ENCODE data around the gene WNT11. TPM values are rescaled to one million over a fixed set of nuclear protein-coding genes. Genes with fewer than 3 reads are reported as not detected.

The WNT11 gene
- total RNA-seq, 1 experiment from 2014 or later: 0.30 TPM

- Histone ChIP-seq H3K36me3 (ENCODE audit: insufficient read depth, low read length) (no peaks in the 10 kb centered on the region), H3K79me2 (ENCODE audit: low read length) (no peaks in the 10 kb centered on the region), H3K9ac (ENCODE audit: low read length) (no peak overlapping the region), H3K27ac (ENCODE audit: low read length) (no peak overlapping the region), H3K9me3 (ENCODE audit: low read length) (no peaks in the 10 kb centered on the region), H3K27me3 (ENCODE audit: low read length) (no peaks in the 10 kb centered on the region), H4K20me1 (ENCODE audit: insufficient read depth, low read depth, low read length) (no peaks in the 10 kb centered on the region), H3K4me3 (ENCODE audit: low read length) (no peak overlapping the region), H3K9me2 (replicated peaks; ENCODE audit: insufficient read depth, low read length) (no peaks in the 10 kb centered on the region), H2AFZ (ENCODE audit: low read length) (no peak overlapping the region), H3K4me2 (ENCODE audit: low read depth, low read length, poor library complexity, severe bottlenecking) (no peak overlapping the region), H3K4me1 (ENCODE audit: low read length) (peaks cover 5% of the 10 kb centered on the region)
- no peak for DNase-seq
Observed at GRCh38 chr11:76159303-76159937, 46.9 kb downstream of the WNT11 start.

DNA sequence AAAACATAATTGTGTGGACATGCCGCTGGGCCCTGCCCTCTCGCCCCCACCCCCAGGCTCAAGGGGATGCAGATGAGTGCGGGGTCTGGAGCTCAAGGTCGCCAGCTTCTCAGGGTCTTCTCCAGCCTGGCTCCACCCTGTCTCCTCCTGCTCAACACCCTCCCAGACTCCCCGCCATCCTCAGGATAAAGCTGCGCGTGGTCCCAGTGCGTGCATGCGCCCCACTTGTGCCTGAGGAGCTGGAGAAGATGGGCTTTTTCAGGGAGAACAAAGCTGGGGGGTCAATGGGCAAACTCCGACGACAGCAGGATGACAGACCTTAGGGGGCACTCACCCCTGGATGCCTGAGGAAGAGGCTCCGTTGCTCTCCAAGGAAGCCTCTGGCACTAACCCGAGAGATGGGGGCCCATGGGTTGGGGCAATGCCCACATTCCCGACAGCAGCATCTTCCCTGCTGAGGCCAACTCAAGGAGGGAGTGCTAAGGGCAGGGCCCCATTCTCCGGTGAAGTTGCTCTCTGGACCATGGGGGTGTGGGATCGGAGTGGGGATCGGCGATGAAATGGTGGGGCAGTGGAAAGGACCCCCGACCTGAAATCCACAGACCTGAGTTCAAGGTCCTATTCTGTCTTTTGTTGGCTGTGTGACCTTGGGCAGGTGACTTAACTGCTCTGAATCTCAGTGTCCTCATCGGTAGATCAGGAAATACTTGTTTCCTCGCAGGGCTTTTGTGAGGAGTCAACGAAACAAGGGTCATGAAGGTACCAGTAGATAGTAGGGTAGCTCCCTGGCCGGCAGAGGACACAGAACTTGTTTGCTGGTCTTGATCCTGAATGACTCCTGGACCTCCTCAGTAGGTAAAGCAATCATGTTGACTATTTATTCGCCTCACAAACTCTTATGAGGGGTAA is 47.7 kb downstream of the WNT11 start:
- H3K4me1 ChIP-seq (ENCODE audit: low read length): peaks cover 7% of the 10 kb centered on the region
- no peak overlapping the region for H2AFZ ChIP-seq (ENCODE audit: low read length)
- no peaks in the 10 kb centered on the region for H3K9me3 ChIP-seq (ENCODE audit: low read length)
- no peaks in the 10 kb centered on the region for H4K20me1 ChIP-seq (ENCODE audit: insufficient read depth, low read depth, low read length)
- no peaks in the 10 kb centered on the region for H3K27me3 ChIP-seq (ENCODE audit: low read length)
- H3K36me3 ChIP-seq (ENCODE audit: insufficient read depth, low read length): no peaks in the 10 kb centered on the region
- H3K27ac ChIP-seq (ENCODE audit: low read length): no peak overlapping the region
- no peaks in the 10 kb centered on the region for H3K79me2 ChIP-seq (ENCODE audit: low read length)
- H3K4me2 ChIP-seq (ENCODE audit: low read depth, low read length, poor library complexity, severe bottlenecking): no peak overlapping the region
- H3K4me3 ChIP-seq (ENCODE audit: low read length): no peak overlapping the region
- H3K9me2 ChIP-seq (replicated peaks; ENCODE audit: insufficient read depth, low read length): no peaks in the 10 kb centered on the region
- no peak for DNase-seq
- no peak overlapping the region for H3K9ac ChIP-seq (ENCODE audit: low read length)

DNA sequence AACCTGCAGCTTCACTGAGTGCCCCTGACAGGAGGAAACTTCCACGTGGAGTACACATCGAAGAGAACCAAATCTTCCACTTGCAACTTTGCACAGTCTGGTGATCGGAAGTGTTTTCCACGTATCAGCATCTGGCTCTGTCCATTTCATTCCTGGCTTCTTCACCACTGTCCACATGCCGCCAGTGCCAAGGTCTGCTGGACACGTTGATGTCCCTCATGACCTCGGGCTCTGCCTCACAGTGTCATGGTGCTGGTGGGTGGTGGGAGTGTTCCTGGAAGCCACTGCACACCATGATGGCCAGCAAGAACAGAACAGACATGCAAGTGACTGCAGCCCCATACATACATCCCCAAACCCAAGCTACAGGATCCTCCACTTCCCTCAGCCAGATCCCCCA is 48.4 kb downstream of the WNT11 start:
- no peak for DNase-seq
- Histone ChIP-seq H4K20me1 (ENCODE audit: insufficient read depth, low read depth, low read length) (no peaks in the 10 kb centered on the region), H3K4me2 (ENCODE audit: low read depth, low read length, poor library complexity, severe bottlenecking) (no peak overlapping the region), H3K9me2 (replicated peaks; ENCODE audit: insufficient read depth, low read length) (no peaks in the 10 kb centered on the region), H3K36me3 (ENCODE audit: insufficient read depth, low read length) (no peaks in the 10 kb centered on the region), H3K4me1 (ENCODE audit: low read length) (peaks cover 14% of the 10 kb centered on the region), H3K9ac (ENCODE audit: low read length) (no peak overlapping the region), H3K4me3 (ENCODE audit: low read length) (no peak overlapping the region), H3K27ac (ENCODE audit: low read length) (no peak overlapping the region), H2AFZ (ENCODE audit: low read length) (no peak overlapping the region), H3K79me2 (ENCODE audit: low read length) (no peaks in the 10 kb centered on the region), H3K27me3 (ENCODE audit: low read length) (no peaks in the 10 kb centered on the region), H3K9me3 (ENCODE audit: low read length) (no peaks in the 10 kb centered on the region)

DNA sequence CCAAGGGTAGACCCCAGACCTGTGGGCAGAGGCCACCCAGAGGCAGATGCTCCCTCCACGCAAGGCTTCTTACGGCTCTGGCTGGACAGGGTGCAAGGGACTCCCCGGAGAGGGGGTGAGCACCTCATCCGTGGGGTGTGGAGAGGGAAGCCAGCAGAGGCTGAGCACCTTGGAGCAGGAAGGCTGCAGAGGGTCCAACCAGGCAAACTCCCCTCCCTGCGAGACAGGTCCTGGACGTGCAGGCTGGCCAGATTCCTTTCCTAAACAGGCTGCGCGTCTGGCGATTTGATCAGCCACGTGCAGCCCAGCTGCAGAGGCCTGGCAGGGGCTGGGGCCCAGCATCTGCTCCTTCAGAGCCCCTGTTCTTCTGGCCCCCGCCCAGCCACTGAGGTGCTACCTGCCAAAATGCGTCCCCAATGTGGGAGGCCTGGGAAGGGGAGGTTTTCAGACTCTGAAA is 49.3 kb downstream of the WNT11 start:
- Histone ChIP-seq H3K27me3 (ENCODE audit: low read length) (no peaks in the 10 kb centered on the region), H3K4me2 (ENCODE audit: low read depth, low read length, poor library complexity, severe bottlenecking) (no peak overlapping the region), H3K9ac (ENCODE audit: low read length) (no peak overlapping the region), H3K36me3 (ENCODE audit: insufficient read depth, low read length) (no peaks in the 10 kb centered on the region), H3K9me2 (replicated peaks; ENCODE audit: insufficient read depth, low read length) (no peaks in the 10 kb centered on the region), H3K4me3 (ENCODE audit: low read length) (no peak overlapping the region), H4K20me1 (ENCODE audit: insufficient read depth, low read depth, low read length) (no peaks in the 10 kb centered on the region), H3K27ac (ENCODE audit: low read length) (no peak overlapping the region), H3K4me1 (ENCODE audit: low read length) (peaks cover 23% of the 10 kb centered on the region), H3K79me2 (ENCODE audit: low read length) (no peaks in the 10 kb centered on the region), H3K9me3 (ENCODE audit: low read length) (no peaks in the 10 kb centered on the region), H2AFZ (ENCODE audit: low read length) (no peak overlapping the region)
- DNase-seq: no peak

GRCh38 chr11:76155500-76156227 is 50.6 kb downstream of the WNT11 start:
- H3K4me2 ChIP-seq (ENCODE audit: low read depth, low read length, poor library complexity, severe bottlenecking): no peak overlapping the region
- H3K27ac ChIP-seq (ENCODE audit: low read length): no peak overlapping the region
- H3K27me3 ChIP-seq (ENCODE audit: low read length): no peaks in the 10 kb centered on the region
- H3K9me3 ChIP-seq (ENCODE audit: low read length): no peaks in the 10 kb centered on the region
- peaks cover 22% of the 10 kb centered on the region for H3K4me1 ChIP-seq (ENCODE audit: low read length)
- H4K20me1 ChIP-seq (ENCODE audit: insufficient read depth, low read depth, low read length): no peaks in the 10 kb centered on the region
- H3K79me2 ChIP-seq (ENCODE audit: low read length): no peaks in the 10 kb centered on the region
- DNase-seq: no peak
- H3K9me2 ChIP-seq (replicated peaks; ENCODE audit: insufficient read depth, low read length): no peaks in the 10 kb centered on the region
- H3K9ac ChIP-seq (ENCODE audit: low read length): no peak overlapping the region
- H3K36me3 ChIP-seq (ENCODE audit: insufficient read depth, low read length): no peaks in the 10 kb centered on the region
- H3K4me3 ChIP-seq (ENCODE audit: low read length): no peak overlapping the region
- no peak overlapping the region for H2AFZ ChIP-seq (ENCODE audit: low read length)

DNA sequence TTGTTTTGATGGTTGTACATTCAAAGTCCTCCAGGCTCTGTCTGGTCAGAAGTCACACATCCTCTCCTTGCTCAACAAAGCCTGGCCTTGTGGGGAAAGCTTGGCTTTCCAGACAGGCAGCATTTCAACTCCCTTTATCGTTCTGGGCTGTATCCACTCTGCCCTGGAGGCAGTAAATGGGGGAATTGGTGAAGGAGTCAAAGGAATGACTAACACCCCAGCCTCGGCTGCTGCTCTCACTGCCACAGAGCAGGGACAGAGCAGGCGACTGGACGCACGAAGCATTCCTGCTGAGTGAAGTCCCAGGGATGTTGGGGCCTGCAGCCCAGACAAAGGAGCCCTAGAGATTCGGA is 52.8 kb downstream of the WNT11 start:
- no peak overlapping the region for H3K4me3 ChIP-seq (ENCODE audit: low read length)
- H3K36me3 ChIP-seq (ENCODE audit: insufficient read depth, low read length): no peaks in the 10 kb centered on the region
- H3K79me2 ChIP-seq (ENCODE audit: low read length): no peaks in the 10 kb centered on the region
- H3K9ac ChIP-seq (ENCODE audit: low read length): no peak overlapping the region
- DNase-seq: no peak
- no peaks in the 10 kb centered on the region for H4K20me1 ChIP-seq (ENCODE audit: insufficient read depth, low read depth, low read length)
- H3K27me3 ChIP-seq (ENCODE audit: low read length): no peaks in the 10 kb centered on the region
- peaks cover 22% of the 10 kb centered on the region for H3K4me1 ChIP-seq (ENCODE audit: low read length)
- no peak overlapping the region; the same call in 1 of the 2 replicates for H2AFZ ChIP-seq (ENCODE audit: low read length)
- no peaks in the 10 kb centered on the region for H3K9me2 ChIP-seq (replicated peaks; ENCODE audit: insufficient read depth, low read length)
- no peak overlapping the region for H3K27ac ChIP-seq (ENCODE audit: low read length)
- H3K4me2 ChIP-seq (ENCODE audit: low read depth, low read length, poor library complexity, severe bottlenecking): peak overlapping the region; percentile 64
- H3K9me3 ChIP-seq (ENCODE audit: low read length): no peaks in the 10 kb centered on the region

- H2AFZ ChIP-seq (ENCODE audit: low read length): peak overlapping the region; percentile 94
- no peaks in the 10 kb centered on the region for H3K9me2 ChIP-seq (replicated peaks; ENCODE audit: insufficient read depth, low read length)
- H3K4me1 ChIP-seq (ENCODE audit: low read length): peaks cover 22% of the 10 kb centered on the region
- peak; percentile 84 for DNase-seq
- no peaks in the 10 kb centered on the region for H4K20me1 ChIP-seq (ENCODE audit: insufficient read depth, low read depth, low read length)
- no peaks in the 10 kb centered on the region for H3K27me3 ChIP-seq (ENCODE audit: low read length)
- H3K9me3 ChIP-seq (ENCODE audit: low read length): no peaks in the 10 kb centered on the region
- no peaks in the 10 kb centered on the region for H3K36me3 ChIP-seq (ENCODE audit: insufficient read depth, low read length)
- no peak overlapping the region for H3K27ac ChIP-seq (ENCODE audit: low read length)
- H3K9ac ChIP-seq (ENCODE audit: low read length): peak overlapping the region; percentile 57
- H3K79me2 ChIP-seq (ENCODE audit: low read length): no peaks in the 10 kb centered on the region
- H3K4me3 ChIP-seq (ENCODE audit: low read length): peak overlapping the region; percentile 62
- peak overlapping the region; percentile 64 for H3K4me2 ChIP-seq (ENCODE audit: low read depth, low read length, poor library complexity, severe bottlenecking)
Observed at GRCh38 chr11:76152741-76153570, 53.3 kb downstream of the WNT11 start.
